Natural killer cell treated with Interleukin-12 subunit alpha and Interleukin-12 subunit beta and Interleukin-15 and Interleukin-18, amount 100 ng/mL, for 72 hours (primary cell): Measurements from ENCODE around the gene METTL23. TPM values are rescaled to one million over a fixed set of nuclear protein-coding genes. Genes with fewer than 3 reads are reported as not detected.
"Not testable (repeated sequence)": the region's sequence is repeated elsewhere in the genome, so short reads cannot be mapped to it uniquely, and the experiment has no call there.

Experiments
- ATAC-seq, 2 donors: fragments of 150-1000 bp; cut with Tn5 transposase in 1 of 2; sonication (Bioruptor Pico), chemical (Tn5 transposase) in 1 of 2; 2 replicates each; pipeline ENCODE4 v1.10.0; 2021
- DNase-seq: peaks from one replicate; pipeline ENCODE4 v3.0.0; 2022; ENCODE audit warnings: low spot score
- H3K27ac Mint-ChIP-seq, 2 donors: 1 replicate in 1 of 2; 2 replicates in 1 of 2; pipeline ENCODE4 v1.8.0; 2022; ENCODE audit warnings: mixed read lengths in 2 of 2, mild to moderate bottlenecking in 1 of 2, moderate library complexity in 1 of 2
- H3K27me3 Mint-ChIP-seq, 2 donors: 1 replicate in 1 of 2; 2 replicates in 1 of 2; pipeline ENCODE4 v1.8.0; 2022; ENCODE audit warnings: mixed read lengths in 2 of 2
- H3K36me3 Mint-ChIP-seq: one replicate; pipeline ENCODE4 v1.8.0; 2022; ENCODE audit warnings: mixed read lengths
- H3K4me1 Mint-ChIP-seq, 2 donors: 1 replicate in 1 of 2; 2 replicates in 1 of 2; pipeline ENCODE4 v1.8.0; 2022; ENCODE audit warnings: low read depth in 2 of 2, mixed read lengths in 2 of 2, mild to moderate bottlenecking in 1 of 2
- H3K4me3 Mint-ChIP-seq: one replicate; pipeline ENCODE4 v1.8.0; 2022; ENCODE audit warnings: mixed read lengths
- H3K9me3 Mint-ChIP-seq: 2 replicates; pipeline ENCODE4 v1.8.0; 2022; ENCODE audit warnings: mixed read lengths
- total RNA-seq, 2 donors: library from RNA; stranded (reverse); gene quantifications; one replicate each; pipeline ENCODE4 v1.2.3, GENCODE V29; 2022

METTL23 gene
- total RNA-seq, 2 donors from 2014 or later = 26.4 to 37.0 TPM

- DNase-seq, H3K27ac Mint-ChIP-seq, ATAC-seq, H3K4me3 Mint-ChIP-seq, H3K27me3 Mint-ChIP-seq, H3K9me3 Mint-ChIP-seq: not testable (repeated sequence)
- Mint-ChIP-seq H3K36me3 (peaks cover 21% of the 10 kb centered on the region), H3K4me1 (peaks cover 29% of the 10 kb centered on the region in 2 donors)
Observed at GRCh38 chr17:76739568-76740115, 13.0 kb downstream of the METTL23 start.

- H3K27ac Mint-ChIP-seq = no peak overlapping the region
- peaks cover 17% of the 10 kb centered on the region for H3K36me3 Mint-ChIP-seq
- H3K27me3 Mint-ChIP-seq = no peaks in the 10 kb centered on the region
- no peak for DNase-seq
- H3K4me1 Mint-ChIP-seq = peaks cover 22 to 26% of the 10 kb centered on the region in 2 donors
- no peak overlapping the region for H3K4me3 Mint-ChIP-seq
- no peaks in the 10 kb centered on the region for H3K9me3 Mint-ChIP-seq
- no peak for ATAC-seq
Observed at GRCh38 chr17:76740329-76741118, 13.9 kb downstream of the METTL23 start.

- no peaks in the 10 kb centered on the region for H3K9me3 Mint-ChIP-seq
- peaks cover 15 to 25% of the 10 kb centered on the region in 2 donors for H3K4me1 Mint-ChIP-seq
- H3K27ac Mint-ChIP-seq = no peak overlapping the region
- DNase-seq = no peak
- no peak overlapping the region for H3K4me3 Mint-ChIP-seq
- H3K36me3 Mint-ChIP-seq = peaks cover 16% of the 10 kb centered on the region
- ATAC-seq = no peak
- H3K27me3 Mint-ChIP-seq = no peaks in the 10 kb centered on the region
Observed at GRCh38 chr17:76742958-76743357, 16.3 kb downstream of the METTL23 start.

GRCh38 chr17:76744747-76745146 is 18.1 kb downstream of the METTL23 start:
- no peak overlapping the region for H3K27ac Mint-ChIP-seq
- no peak for ATAC-seq
- no peak overlapping the region for H3K4me3 Mint-ChIP-seq
- no peak for DNase-seq
- no peaks in the 10 kb centered on the region for H3K9me3 Mint-ChIP-seq
- H3K4me1 Mint-ChIP-seq = peaks cover under 1 to 14% of the 10 kb centered on the region in 2 donors
- H3K27me3 Mint-ChIP-seq = no peaks in the 10 kb centered on the region
- H3K36me3 Mint-ChIP-seq = peaks cover 16% of the 10 kb centered on the region

- H3K4me3 Mint-ChIP-seq, ATAC-seq, H3K9me3 Mint-ChIP-seq, DNase-seq, H3K27me3 Mint-ChIP-seq, H3K27ac Mint-ChIP-seq: not testable (repeated sequence)
- peaks cover 16% of the 10 kb centered on the region for H3K36me3 Mint-ChIP-seq
- H3K4me1 Mint-ChIP-seq = peaks cover 0 to 13% of the 10 kb centered on the region in 2 donors
Observed at GRCh38 chr17:76745785-76746184, 19.1 kb downstream of the METTL23 start.

GRCh38 chr17:76747716-76748363 is 21.2 kb downstream of the METTL23 start:
- no peak for DNase-seq

GRCh38 chr17:76748657-76749056 is 22.0 kb downstream of the METTL23 start:
- H3K4me1 Mint-ChIP-seq = peaks cover 8 to 25% of the 10 kb centered on the region in 2 donors
- H3K9me3 Mint-ChIP-seq = no peaks in the 10 kb centered on the region
- H3K4me3 Mint-ChIP-seq = no peak overlapping the region
- H3K27me3 Mint-ChIP-seq = no peaks in the 10 kb centered on the region
- H3K27ac Mint-ChIP-seq = no peak overlapping the region
- DNase-seq (no peak), ATAC-seq (no peak)
- H3K36me3 Mint-ChIP-seq = peaks cover 16% of the 10 kb centered on the region

More at GRCh38 chr17:76747716-76748363, 21.2 kb downstream of the METTL23 start:
- Mint-ChIP-seq H3K27me3 (no peaks in the 10 kb centered on the region), H3K4me3 (no peak overlapping the region), H3K9me3 (no peaks in the 10 kb centered on the region), H3K27ac (no peak overlapping the region), H3K36me3 (peaks cover 16% of the 10 kb centered on the region), H3K4me1 (peaks cover under 1 to 17% of the 10 kb centered on the region in 2 donors)
- ATAC-seq = no peak

- Mint-ChIP-seq H3K27me3 (no peaks in the 10 kb centered on the region), H3K9me3 (no peaks in the 10 kb centered on the region), H3K4me3 (no peak overlapping the region), H3K36me3 (peaks cover 5% of the 10 kb centered on the region), H3K4me1 (peaks cover 12 to 18% of the 10 kb centered on the region in 2 donors), H3K27ac (peak overlapping the region in 1 of 2 donors; percentile 86)
- ATAC-seq (no peak), DNase-seq (no peak)
Observed at GRCh38 chr17:76751416-76751993, 24.9 kb downstream of the METTL23 start.

- DNase-seq = no peak
- peak overlapping the region; percentile 86 to 90 for H3K27ac Mint-ChIP-seq
- H3K27me3 Mint-ChIP-seq = no peaks in the 10 kb centered on the region
- peak overlapping the region; percentile 63 for H3K4me3 Mint-ChIP-seq
- ATAC-seq = peak in 1 of 2 donors; percentile 86
- peaks cover 7% of the 10 kb centered on the region for H3K36me3 Mint-ChIP-seq
- H3K9me3 Mint-ChIP-seq = no peaks in the 10 kb centered on the region
- peaks cover 12 to 18% of the 10 kb centered on the region in 2 donors for H3K4me1 Mint-ChIP-seq
Observed at GRCh38 chr17:76752006-76752405, 25.4 kb downstream of the METTL23 start.

- Mint-ChIP-seq H3K27ac (peak overlapping the region; percentile 86 to 90), H3K9me3 (no peaks in the 10 kb centered on the region), H3K4me3 (peak overlapping the region; percentile 87), H3K27me3 (no peaks in the 10 kb centered on the region), H3K36me3 (peaks cover 11% of the 10 kb centered on the region), H3K4me1 (peaks cover 12 to 18% of the 10 kb centered on the region in 2 donors)
- ATAC-seq (peak; percentile 68 to 69), DNase-seq (no peak)
Observed at GRCh38 chr17:76753061-76753961, 26.7 kb downstream of the METTL23 start.

- H3K27ac Mint-ChIP-seq = no peak overlapping the region
- no peak for DNase-seq
- no peak overlapping the region for H3K4me3 Mint-ChIP-seq
- peaks cover 11% of the 10 kb centered on the region for H3K36me3 Mint-ChIP-seq
- peaks cover 12 to 18% of the 10 kb centered on the region in 2 donors for H3K4me1 Mint-ChIP-seq
- H3K9me3 Mint-ChIP-seq = no peaks in the 10 kb centered on the region
- ATAC-seq = no peak
- H3K27me3 Mint-ChIP-seq = no peaks in the 10 kb centered on the region
Observed at GRCh38 chr17:76755285-76755684, 28.6 kb downstream of the METTL23 start.

- H3K4me1 Mint-ChIP-seq = peaks cover 12 to 13% of the 10 kb centered on the region in 2 donors
- H3K36me3 Mint-ChIP-seq = peaks cover 6% of the 10 kb centered on the region
Observed at GRCh38 chr17:76757256-76757655, 30.6 kb downstream of the METTL23 start.

GRCh38 chr17:76758570-76758969 is 31.9 kb downstream of the METTL23 start:
- Mint-ChIP-seq H3K9me3 (no peaks in the 10 kb centered on the region), H3K27ac (no peak overlapping the region), H3K4me3 (no peak overlapping the region), H3K27me3 (no peaks in the 10 kb centered on the region), H3K36me3 (peaks cover 6% of the 10 kb centered on the region), H3K4me1 (peaks cover 3 to 4% of the 10 kb centered on the region in 2 donors)
- no peak for DNase-seq
- no peak for ATAC-seq

More at GRCh38 chr17:76757256-76757655, 30.6 kb downstream of the METTL23 start:
- DNase-seq = no peak
- H3K4me3 Mint-ChIP-seq = no peak overlapping the region
- no peaks in the 10 kb centered on the region for H3K27me3 Mint-ChIP-seq
- no peaks in the 10 kb centered on the region for H3K9me3 Mint-ChIP-seq
- no peak for ATAC-seq
- peak overlapping the region in 1 of 2 donors; percentile 5 for H3K27ac Mint-ChIP-seq
